Midbrain (tissue), 1 donor: Measurements from ENCODE around the gene KRTAP10-11.
"Not testable (repeated sequence)": the region's sequence is repeated elsewhere in the genome, so short reads cannot be mapped to it uniquely, and the experiment has no call there.

Experiments used
- DNase-seq: peaks from one replicate; lab custom pipeline; 2025; lab: John Stamatoyannopoulos, UW

The KRTAP10-11 gene, protein sequence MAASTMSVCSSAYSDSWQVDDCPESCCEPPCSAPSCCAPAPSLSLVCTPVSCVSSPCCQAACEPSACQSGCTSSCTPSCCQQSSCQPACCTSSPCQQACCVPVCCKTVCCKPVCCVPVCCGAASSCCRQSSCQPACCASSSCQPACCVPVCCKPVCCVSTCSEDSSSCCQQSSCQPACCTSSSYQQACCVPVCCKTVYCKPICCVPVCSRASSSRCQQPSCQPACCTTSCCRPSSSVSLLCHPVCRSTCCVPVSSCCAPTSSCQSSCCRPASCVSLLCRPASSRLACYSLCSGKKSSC

DNA sequence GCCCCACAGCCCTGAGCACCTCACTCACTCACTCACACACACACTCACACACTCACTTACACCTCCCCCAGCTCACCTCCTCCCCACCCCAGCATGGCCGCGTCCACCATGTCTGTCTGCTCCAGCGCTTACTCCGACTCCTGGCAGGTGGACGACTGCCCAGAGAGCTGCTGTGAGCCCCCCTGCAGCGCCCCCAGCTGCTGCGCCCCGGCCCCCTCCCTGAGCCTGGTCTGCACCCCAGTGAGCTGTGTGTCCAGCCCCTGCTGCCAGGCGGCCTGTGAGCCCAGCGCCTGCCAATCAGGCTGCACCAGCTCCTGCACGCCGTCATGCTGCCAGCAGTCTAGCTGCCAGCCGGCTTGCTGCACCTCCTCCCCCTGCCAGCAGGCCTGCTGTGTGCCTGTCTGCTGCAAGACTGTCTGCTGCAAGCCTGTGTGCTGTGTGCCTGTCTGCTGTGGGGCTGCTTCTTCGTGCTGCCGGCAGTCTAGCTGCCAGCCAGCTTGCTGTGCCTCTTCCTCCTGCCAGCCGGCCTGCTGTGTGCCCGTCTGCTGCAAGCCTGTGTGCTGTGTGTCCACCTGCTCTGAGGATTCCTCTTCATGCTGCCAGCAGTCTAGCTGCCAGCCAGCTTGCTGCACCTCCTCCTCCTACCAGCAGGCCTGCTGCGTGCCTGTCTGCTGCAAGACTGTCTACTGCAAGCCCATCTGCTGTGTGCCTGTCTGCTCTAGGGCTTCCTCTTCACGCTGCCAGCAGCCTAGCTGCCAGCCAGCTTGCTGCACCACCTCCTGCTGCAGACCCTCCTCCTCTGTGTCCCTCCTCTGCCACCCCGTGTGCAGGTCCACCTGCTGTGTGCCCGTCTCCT, at the start of gene KRTAP10-11:
KRTAP10-11 (plus strand) TSS at position 49 of the 856 bp plus-strand sequence; CDS start at position 94, 45 bp downstream.
- DNase-seq: not testable (repeated sequence)

DNA sequence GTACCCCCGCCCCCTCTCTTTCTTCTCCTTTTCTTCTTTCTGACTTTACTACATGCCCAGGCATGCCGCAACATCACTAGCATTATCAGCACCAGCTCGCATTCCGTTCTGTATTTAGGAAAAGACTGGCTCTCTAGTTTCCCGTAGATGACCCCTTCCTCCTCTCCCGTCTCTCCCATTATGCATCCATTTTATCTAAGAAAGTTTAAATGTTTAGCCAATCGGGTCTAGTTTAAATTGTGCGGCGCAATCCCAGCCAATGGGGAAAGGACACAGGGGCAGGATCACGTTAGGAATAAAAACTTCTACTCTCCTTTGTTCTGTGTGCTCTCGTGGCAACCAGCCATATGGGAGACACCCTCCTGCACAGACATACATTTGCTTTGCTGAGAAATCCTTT, 48.2 kb upstream of the KRTAP10-11 start:
- no peak for DNase-seq

DNA sequence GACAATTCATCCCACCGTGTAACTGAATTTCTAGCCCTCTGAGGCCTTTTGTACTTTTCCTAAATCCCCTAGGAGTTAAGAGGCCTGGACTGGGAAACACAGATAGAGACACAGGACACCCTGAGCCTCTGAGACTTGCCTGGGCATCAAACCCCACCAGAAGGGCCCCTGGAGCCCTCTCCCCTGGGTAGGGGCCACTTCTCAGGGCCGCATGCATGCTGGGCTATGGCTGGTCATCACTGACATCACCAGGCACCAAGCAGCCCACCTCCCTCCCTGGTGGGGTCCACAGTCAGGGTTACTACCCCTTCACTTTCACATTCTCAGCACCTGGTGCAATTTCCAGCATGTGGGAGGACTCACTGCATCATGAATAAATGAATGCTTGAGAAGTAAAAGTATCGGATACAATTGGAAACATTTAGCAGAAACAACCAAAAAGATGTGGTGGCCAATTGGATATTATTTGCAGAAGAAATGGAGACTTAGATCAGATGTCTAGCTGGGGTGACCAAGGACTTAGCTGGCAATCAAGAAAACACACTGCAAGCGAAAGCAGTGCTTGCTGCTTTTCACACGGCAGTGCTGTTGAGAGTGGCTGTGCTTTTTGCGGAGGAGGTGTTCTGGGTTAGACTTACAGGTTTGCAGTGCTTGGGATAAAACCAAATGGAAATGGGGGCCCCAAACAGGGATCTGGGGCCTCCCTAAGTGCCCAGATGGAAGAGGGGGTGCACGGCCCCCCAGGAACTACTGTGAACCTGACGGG, 46.8 kb upstream of the KRTAP10-11 start:
- no peak for DNase-seq

DNA sequence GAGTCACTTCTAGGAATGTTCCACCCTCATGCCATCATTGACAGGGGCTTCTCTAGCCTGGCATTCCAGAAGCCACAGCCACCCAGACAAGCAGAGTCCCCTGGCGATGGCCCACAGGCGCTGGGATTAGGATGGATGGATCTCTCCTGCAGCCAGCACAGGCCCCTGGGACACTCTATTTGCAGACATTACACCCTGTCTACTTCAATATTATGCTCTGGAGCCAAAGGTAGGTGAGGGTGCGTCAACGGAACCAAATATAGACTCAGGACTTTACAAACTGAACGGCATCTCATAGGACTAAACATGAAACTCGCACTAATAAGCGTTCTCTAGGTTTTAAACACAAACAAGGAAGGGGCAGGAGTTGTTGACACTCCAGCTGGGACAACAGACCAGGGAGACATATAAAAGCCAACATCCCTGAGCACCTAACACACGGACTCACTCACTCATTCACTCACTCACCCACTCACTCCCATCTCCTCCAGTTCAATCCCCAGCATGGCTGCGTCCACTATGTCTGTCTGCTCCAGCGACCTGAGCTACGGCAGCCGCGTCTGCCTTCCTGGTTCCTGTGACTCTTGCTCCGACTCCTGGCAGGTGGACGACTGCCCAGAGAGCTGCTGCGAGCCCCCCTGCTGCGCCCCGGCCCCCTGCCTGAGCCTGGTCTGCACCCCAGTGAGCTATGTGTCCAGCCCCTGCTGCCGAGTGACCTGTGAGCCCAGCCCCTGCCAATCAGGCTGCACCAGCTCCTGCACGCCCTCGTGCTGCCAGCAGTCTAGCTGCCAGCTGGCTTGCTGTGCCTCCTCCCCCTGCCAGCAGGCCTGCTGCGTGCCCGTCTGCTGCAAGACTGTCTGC, 45.9 kb upstream of the KRTAP10-11 start, which contains the start of gene KRTAP10-7:
KRTAP10-7 (plus strand) TSS at position 480 of the 861 bp plus-strand sequence; CDS start at position 505, 25 bp downstream.
- DNase-seq: not testable (repeated sequence)

DNA sequence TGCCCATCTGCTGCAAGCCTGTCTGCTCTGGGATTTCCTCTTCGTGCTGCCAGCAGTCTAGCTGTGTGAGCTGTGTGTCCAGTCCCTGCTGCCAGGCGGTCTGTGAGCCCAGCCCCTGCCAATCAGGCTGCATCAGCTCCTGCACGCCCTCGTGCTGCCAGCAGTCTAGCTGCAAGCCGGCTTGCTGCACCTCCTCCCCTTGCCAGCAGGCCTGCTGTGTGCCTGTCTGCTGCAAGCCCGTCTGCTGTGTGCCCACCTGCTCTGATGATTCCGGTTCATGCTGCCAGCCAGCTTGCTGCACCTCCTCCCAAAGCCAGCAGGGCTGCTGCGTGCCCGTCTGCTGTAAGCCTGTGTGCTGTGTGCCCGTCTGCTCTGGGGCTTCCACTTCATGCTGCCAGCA, 45.1 kb upstream of the KRTAP10-11 start:
- DNase-seq: not testable (repeated sequence)

DNA sequence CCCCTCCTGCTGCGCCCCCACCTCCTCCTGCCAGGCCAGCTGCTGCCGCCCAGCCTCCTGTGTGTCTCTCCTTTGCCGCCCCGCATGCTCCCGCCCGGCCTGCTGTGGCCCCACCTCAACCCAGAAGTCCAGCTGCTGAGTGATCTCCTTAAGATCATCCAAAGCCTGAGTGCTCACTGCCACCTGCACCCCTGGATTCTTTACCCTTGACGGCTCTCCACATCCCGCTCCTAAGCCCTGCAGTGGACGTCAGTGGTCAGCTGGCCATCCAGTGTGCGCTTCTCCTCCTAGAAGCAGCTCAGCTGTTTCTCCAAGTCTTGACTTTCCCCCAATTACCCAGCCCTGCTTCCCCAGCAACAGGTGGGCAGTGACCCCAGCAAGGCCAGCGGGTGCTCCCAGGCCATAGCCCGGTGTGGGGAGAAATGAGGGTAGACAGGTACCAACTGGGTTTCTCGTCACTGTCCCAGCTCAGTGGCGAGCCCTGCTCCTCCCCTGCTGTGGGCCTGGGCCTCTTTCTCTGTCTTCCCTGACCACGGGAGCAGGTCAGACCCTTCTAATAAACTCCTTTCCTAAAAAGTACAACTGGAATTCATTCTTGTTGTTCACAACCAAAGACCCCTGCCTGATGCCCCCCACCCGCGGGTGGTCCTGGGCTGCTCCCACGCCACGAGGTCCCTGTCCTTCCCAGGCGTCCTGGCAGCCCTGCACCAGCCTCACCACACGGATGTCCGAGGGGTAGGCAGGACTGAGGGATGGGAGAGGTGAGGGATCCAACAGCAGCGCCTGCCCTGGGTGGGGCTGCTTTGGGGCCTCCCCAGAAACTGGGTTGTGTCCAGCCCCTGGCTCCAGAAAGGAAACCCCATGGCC, 44.4 kb upstream of the KRTAP10-11 start:
- no peak for DNase-seq

DNA sequence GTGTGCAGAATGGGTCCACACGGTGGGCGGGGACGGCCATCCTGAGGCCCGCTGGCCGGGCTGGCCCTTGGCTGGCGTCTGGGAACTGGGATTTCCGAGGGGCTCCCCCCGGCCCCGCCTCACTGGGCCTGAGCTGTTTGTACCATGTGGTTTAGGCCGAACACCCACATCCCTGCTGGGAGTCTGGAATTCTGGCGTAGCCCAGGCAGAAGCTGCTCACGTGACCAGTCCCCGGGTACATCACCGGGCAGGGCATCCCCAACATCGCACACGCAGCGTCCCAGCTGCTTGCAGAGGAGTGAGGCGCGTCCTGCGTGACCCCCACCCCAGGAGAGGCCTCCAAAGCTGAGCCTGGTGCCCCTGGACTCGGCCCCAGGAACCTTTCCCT, 43.8 kb upstream of the KRTAP10-11 start:
- DNase-seq: no peak

DNA sequence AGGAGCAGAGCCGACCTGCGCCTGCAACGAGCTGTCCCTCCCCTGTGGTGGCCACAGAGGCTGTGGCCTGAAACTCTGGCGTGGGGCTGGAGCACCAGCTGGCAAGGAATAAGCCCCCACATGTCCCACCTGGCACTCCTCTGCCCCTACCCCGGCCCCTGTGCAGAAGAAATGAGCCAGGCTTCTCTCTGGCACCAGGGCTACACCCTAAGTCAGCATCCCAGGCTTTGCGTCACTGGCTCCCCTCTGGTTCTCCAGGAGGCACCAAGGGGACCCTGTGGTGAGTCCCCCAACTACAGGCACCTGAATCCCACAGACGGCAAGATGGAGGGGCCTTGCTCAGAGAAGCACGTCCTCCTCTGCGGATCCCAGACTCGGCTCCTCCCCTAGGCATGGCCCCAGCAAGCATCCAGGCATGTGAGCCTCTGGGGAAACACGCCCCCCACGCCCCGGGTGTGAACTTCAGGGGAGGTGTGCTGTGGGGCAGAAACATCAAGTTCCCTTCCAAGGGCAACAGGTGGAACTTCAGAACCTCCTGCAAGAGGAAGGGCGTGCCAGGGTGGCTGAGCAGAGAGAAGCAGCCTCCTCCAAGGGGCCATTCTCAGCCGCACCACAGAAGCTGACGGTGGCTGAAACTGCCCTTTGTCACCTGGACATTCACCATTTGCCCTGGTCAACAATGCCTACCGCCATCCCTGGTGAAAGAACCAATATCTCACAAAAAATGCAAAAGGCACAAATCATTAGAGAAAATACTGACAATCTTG, 42.9 kb upstream of the KRTAP10-11 start:
- DNase-seq: no peak

DNA sequence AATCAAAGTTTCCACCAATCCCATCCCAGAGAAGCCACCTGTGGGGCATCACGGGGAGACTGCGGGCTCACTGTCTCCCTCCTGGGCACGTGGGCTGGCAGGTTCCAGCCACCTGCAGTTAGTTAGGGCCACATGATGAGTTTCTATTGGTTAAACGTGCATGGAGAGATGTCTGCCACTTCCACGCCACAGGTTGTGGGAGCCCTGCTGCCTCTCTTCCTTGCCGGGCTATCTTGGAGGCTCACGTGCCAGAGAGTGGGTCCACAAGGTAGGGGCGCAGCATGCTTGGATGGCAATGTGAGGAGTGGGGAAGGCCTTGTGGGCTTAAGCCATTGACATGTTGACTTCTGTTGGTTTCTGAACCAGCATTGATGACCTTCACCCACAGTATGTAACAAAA, 42.3 kb upstream of the KRTAP10-11 start:
- no peak for DNase-seq

DNA sequence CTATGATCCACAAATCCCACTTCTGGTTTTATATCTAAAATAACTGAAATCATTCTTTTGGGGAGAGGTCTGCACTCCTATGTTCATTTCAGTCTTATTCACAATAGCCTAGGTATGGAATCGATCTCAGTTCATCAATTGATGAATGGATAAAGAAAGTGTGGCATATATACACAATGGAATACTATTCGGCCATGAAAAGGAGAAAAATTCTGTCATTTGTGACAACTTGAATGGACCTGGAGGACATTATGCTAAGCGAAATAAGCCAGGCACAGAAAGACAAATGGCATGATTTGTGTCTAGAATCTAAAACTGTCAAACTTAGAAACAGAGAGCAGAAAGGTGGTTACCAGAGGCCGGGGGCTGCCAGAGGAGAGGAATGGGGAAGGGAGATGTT, 39.7 kb upstream of the KRTAP10-11 start:
- no peak for DNase-seq

DNA sequence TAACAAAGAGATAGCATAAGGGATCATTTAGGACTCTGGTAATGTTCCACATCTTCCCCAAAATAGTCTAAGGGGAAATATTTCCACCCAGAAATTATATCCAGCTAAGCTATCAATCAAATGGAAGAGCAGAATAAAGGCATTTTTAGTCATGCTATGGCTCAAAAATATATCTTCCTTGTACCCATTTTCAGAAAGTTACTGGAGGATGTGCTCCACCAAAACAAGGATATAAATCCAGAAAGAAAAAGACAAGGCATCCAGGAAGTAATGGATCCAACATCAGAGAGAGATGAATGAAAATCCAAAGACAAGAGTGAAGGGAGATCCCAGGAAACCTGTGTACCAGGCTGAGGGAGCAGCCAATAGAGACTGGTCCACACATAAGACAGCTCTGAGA, 37.0 kb upstream of the KRTAP10-11 start:
- no peak for DNase-seq

DNA sequence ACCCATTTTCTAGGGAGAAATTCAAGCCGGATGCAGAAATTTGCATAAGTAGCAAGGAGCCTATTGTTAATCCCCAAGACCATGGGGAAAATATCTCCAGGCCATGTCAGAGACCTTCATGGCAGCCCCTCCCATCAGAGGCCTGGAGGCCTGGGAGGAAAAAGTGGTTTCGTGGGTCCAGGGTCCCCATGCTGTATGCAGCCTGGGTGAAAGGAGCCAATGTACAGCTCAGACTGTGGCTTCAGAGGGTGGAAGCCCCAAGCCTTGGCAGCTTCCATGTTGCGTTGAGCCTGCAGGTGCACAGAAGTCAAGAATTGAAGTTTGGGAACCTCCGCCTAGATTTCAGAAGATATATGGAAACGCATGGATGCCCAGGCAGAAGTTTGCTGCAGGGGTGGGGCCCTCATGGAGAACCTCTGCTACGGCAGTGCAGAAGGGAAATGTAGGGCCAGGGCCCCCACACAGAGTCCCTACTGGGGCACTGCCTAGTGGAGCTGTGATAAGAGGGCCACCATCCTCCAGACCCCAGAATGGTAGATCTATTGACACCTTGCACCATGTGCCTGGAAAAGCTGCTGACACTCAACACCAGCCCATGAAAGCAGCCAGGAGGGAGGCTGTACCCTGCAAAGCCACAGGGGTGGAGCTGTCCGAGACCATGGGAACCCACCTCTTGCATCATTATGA, 35.9 kb upstream of the KRTAP10-11 start:
- DNase-seq: not testable (repeated sequence)

DNA sequence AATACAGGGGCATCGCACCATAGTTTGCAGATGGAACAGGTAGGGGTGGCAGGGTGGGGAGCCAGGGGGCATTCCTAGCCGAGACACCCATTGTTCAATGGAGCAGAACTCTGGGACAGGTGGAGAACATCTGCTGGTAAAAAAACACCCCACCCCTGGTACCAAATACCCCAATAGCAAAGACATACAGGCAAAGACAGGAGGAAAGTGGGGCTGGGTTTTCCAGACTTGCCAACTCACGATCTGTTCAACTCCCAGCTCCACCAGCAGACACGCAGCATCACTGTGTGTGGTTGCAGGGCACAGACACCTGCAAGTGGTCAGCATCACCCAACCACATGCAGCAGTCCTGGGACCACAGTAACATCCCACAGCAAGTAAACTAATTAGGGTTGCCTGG, 34.7 kb upstream of the KRTAP10-11 start:
- no peak for DNase-seq

DNA sequence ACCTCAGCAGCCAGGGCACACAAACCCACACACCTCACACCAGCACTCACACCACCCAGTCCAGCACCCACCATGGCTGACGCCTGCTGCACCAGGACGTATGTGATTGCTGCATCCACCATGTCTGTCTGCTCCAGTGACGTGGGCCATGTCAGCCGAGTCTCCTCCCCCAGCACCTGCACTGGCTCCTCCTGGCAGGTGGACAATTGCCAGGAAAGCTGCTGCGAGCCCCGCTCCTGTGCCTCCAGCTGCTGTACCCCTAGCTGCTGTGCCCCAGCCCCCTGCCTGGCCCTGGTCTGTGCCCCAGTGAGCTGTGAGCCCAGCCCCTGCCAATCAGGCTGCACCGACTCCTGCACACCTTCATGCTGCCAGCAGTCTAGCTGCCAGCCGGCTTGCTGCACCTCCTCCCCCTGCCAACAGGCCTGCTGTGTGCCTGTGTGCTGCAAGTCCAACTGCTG, 34.2 kb upstream of the KRTAP10-11 start, which contains the start of gene KRTAP10-8:
KRTAP10-8 (plus strand) TSS at position 51 of the 458 bp plus-strand sequence; CDS start at position 73, 22 bp downstream.
- no peak for DNase-seq

DNA sequence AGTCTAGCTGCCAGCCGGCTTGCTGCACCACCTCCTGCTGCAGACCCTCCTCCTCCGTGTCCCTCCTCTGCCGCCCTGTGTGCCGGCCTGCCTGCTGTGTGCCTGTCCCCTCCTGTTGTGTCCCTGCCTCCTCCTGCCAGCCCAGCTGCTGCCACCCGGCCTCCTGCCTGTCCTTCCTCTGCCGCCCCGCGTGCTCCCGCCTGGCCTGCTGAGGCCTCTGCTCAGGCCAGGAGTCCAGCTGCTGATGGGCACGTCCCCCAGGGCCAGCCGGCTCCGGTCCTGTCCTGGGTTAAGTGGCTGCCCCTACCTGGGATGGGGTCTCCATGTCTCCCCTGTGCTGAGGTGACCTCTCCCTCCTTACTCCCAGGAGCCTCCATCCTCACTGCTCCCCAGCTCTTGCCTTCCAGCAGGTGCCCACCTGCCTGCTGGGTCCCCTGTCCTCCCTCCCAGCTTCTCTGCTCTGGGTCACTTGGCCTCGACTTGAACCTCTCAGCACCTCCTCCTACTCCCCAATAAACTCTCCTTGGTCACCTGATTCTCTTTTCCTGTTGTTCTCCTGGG, 33.5 kb upstream of the KRTAP10-11 start:
- DNase-seq: no peak

DNA sequence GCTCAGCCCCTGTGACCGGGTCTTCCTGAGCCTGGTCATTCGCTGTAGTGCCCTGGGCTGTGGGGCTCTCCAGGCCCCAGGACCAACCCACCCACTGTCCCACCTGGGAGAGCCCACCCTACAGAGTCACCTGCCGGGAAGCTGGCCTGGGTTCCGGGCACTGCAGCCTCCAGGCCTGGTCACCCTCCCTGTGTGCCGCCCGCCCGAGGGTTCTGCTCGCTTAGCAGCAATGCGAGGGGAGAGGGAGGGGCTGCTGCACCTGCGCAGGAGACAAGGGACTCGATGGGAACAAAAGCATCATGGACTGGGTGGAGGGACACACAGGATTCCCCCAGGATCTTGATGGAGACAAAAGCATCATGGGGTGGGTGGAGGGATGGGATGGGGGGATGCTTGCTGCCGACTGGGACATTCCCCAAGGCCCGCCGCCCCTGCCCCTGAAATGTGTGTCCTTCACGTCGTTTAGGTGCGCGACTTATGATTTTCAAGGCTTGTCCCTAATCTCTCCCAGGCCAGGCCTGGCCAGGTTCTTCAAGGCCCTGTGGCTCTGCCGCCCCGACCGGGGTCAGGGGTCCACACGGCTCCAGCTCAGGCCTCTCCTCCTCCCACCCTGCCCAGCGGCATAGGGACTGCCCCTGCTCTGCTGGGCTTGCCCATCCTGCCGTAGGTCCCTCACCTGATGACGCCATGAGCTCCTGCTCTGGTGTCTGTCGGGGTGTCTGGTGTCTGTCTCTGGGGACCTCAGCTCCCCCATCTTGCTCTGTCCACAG, 32.6 kb upstream of the KRTAP10-11 start:
- no peak for DNase-seq

DNA sequence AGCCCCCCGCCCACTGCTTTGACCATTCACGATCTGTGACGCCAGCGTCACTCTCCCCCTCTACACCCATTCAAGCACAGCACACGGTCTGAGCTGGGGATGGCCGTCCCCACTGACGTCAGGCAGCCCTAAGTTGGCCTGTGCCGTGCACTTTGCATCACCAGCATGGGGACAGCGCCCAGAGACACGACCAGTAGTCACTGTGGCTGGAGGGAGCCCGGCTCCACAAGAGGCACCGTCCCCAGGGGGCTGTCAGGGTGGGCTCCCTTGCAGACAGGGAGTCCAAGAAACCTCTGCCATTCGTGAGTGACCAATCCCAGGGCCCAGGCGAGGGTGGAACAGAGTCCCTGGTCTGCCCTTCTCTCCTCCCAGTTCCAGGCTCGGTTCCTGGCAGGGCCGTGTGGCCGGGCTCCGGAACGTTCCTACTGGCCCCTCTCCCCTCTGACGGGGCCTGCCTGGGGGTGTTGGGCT, 32.0 kb upstream of the KRTAP10-11 start:
- DNase-seq: no peak
